AG10803 (cell line): ENCODE results near the gene PSMD11.

Source experiments
- DNase-seq: peaks from one replicate; pipeline ENCODE4 v3.0.0; 2010; ENCODE audit warnings: low read depth
- H3K4me3 ChIP-seq: 2 replicates; pipeline ENCODE4 v1.5.1; 2011; ENCODE audit warnings: mild to moderate bottlenecking, low read length, control low read depth
- CTCF ChIP-seq: conservative IDR thresholded peaks from 2 replicates; pipeline ENCODE4 v1.5.1; 2011; ENCODE audit warnings: mild to moderate bottlenecking, low read length, control low read depth, inconsistent platforms

Gene PSMD11

GRCh38 chr17:32514606-32515005 is 70.3 kb downstream of the PSMD11 start:
- no peak for TF ChIP-seq CTCF
- H3K4me3 ChIP-seq = no peak overlapping the region
- no peak for DNase-seq

- TF ChIP-seq CTCF = no peak
- no peak for DNase-seq
- no peak overlapping the region for H3K4me3 ChIP-seq
Observed at GRCh38 chr17:32515677-32516383, 71.5 kb downstream of the PSMD11 start.

- TF ChIP-seq CTCF = no peak
- no peak overlapping the region for H3K4me3 ChIP-seq
- no peak for DNase-seq
Observed at GRCh38 chr17:32516450-32516849, 72.1 kb downstream of the PSMD11 start.

GRCh38 chr17:32516940-32517701 is 72.8 kb downstream of the PSMD11 start:
- DNase-seq = no peak
- no peak overlapping the region for H3K4me3 ChIP-seq
- no peak for TF ChIP-seq CTCF

GRCh38 chr17:32517982-32518381 is 73.7 kb downstream of the PSMD11 start:
- H3K4me3 ChIP-seq = no peak overlapping the region
- no peak for DNase-seq
- no peak for TF ChIP-seq CTCF

GRCh38 chr17:32518646-32519227 is 74.4 kb downstream of the PSMD11 start:
- no peak for DNase-seq
- TF ChIP-seq CTCF = no peak
- peak overlapping the region; percentile 50 for H3K4me3 ChIP-seq
